Measurements from ENCODE around the gene NPC1L1. TPM values are rescaled to one million over a fixed set of nuclear protein-coding genes. Genes with fewer than 3 reads are reported as not detected.
A peak's percentile ranks its signal among the peaks of the same experiment; 100 is the strongest.

The NPC1L1 gene
- total and polyA plus RNA-seq, 7 donors, result 0.03 to 0.28 (median 0.17) TPM; not detected in 3

DNA sequence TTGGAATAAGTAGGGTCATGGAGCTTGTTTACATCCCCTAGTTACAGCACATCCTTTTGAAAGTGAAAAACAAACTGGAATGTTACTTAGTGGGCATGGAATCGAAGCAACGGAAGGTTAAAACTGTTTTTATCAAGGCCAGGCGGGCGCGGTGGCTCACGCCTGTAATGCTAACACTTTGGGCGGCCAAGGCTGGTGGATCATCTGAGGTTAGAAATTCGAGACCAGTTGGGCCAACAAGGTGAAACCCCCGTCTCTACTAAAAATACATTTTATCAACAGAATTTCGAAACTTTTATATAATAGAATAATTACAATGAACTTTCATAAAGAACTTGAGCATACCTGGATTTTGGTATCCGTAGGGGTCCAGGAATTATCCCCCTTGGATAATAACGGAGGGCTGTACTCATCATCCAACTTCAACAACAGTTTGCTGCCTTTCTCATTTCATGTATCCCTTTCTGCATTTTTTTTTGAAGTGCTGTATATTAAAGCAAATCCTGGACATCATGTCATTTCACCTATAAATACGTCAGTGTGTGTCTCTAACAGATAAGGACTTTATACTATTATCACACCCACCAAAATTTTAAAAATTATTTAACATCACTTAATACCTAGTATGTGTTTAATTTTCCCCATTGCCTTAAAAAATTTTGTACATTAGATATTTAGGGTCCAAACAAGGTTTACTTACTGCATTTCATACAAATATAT, 42.2 kb upstream of the NPC1L1 start:
- ATAC-seq (no peak), DNase-seq (no peak)
- H3K36me3 ChIP-seq (ENCODE audit: insufficient read depth in 1 of 2, low read depth in 1 of 2), result peaks cover 0 to 26% of the 10 kb centered on the region in 2 donors
- 54 to 70% (median 56%) methylated on average over 13 of the region's 13 CpGs for WGBS, 3 donors
- peaks cover 25% of the 10 kb centered on the region for H3K4me1 ChIP-seq
- no peak for TF ChIP-seq CTCF (IDR thresholded peaks at IDR 0.05)
- no peaks in the 10 kb centered on the region for H3K9me3 ChIP-seq
- H3K27ac ChIP-seq, result peak overlapping the region; percentile 94
- intact Hi-C loops (cut with DNase I), result loop anchor here in 1 of 2 donors (10.0 kb wide), 1 partner anchor 551 kb away; no protein-coding TSS in a partner anchor
- H3K4me3 ChIP-seq, result peak overlapping the region; percentile 96
- H3K27me3 ChIP-seq (ENCODE audit: insufficient read depth in 3 of 3, low read length in 2 of 3), result no peaks in the 10 kb centered on the region

- intact Hi-C loops (cut with DNase I), result loop anchor here in 1 of 2 donors (10.0 kb wide), 1 partner anchor 553 kb away; no protein-coding TSS in a partner anchor
- Histone ChIP-seq H3K36me3 (ENCODE audit: insufficient read depth in 1 of 2, low read depth in 1 of 2) (peaks cover 0 to 39% of the 10 kb centered on the region in 2 donors), H3K9me3 (no peaks in the 10 kb centered on the region), H3K27ac (peak within 1 kb of the TSS; percentile 94), H3K4me3 (peak within 1 kb of the TSS; percentile 96), H3K27me3 (ENCODE audit: insufficient read depth in 3 of 3, low read length in 2 of 3) (no peaks in the 10 kb centered on the region), H3K4me1 (peaks cover 22% of the 10 kb centered on the region)
- TF ChIP-seq CTCF (IDR thresholded peaks at IDR 0.05), result no peak
- DNase-seq (peak; percentile 100), ATAC-seq (peak; percentile 94 to 98 (median 96))
- WGBS, 3 donors, result 0% methylated on average over 56 to 71 of the region's 71 CpGs
These were observed 40.9 kb upstream of the NPC1L1 start, which contains the start of gene TMED4 for GRCh38 chr7:44581879-44582603. Gene TMED4, minus strand, starts transcription at chr7:44582231. Its CDS starts 25 bp downstream, at chr7:44582206.

DNA sequence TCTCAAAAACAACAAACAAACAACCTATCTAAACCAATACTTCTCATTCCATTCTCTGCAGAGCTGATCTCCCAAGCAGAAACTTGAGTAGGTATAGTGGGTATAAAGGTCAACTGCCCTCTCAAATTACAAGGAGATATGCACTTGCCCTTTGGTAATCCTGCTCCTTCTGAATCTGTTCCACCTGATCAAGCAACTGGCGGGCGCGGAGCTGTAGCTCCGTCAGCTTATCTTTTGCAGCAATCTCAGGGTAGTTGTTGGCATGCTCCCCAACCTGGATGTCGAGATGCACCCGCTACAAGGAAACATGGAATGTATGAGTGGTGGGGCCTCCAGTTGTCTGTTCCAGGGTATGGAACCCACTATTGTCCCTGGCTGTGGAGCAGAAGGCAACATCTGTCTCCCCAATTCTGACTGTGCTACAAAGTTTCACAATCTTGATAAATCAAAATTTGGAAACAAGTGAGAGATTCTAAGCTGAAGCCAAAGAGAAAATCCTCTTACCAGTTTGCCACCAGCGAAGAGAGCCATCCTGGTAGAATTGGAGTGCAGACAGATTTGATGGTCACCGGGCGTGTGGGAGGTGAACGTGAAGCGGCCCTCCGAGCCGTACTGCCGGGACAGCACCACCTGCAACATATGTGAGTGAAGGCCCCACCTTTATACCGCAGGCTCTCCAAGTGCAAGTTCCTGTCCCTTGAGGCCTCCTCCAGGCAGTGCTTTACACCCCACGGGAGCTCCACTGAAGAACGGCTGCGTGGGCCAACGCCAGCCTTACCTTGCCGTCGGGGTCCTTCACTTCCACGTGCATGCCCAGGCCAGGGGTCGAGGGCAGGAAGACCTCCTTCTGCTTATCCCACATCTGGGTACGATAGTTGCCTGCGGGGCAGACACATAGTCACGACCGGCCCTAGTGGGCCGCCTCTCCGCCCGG, 40.1 kb upstream of the NPC1L1 start:
- intact Hi-C loops (cut with DNase I), result loop anchor here in 1 of 2 donors (10.0 kb wide), 1 partner anchor 554 kb away; no protein-coding TSS in a partner anchor
- Histone ChIP-seq H3K27ac (peak overlapping the region; percentile 94), H3K27me3 (ENCODE audit: insufficient read depth in 3 of 3, low read length in 2 of 3) (no peaks in the 10 kb centered on the region), H3K36me3 (ENCODE audit: insufficient read depth in 1 of 2, low read depth in 1 of 2) (peaks cover 0 to 47% of the 10 kb centered on the region in 2 donors), H3K4me3 (peak overlapping the region; percentile 96), H3K4me1 (peaks cover 22% of the 10 kb centered on the region), H3K9me3 (no peaks in the 10 kb centered on the region)
- WGBS, 3 donors, result 8 to 12% (median 10%) methylated on average over 30 of the region's 30 CpGs
- DNase-seq, result no peak
- peak; percentile 10 to 14 (median 13) for ATAC-seq
- no peak for TF ChIP-seq CTCF (IDR thresholded peaks at IDR 0.05)

- intact Hi-C loops (cut with DNase I), result no loop called here
- Histone ChIP-seq H3K4me1 (peaks cover 35% of the 10 kb centered on the region), H3K4me3 (no peak overlapping the region), H3K27me3 (ENCODE audit: insufficient read depth in 3 of 3, low read length in 2 of 3) (no peaks in the 10 kb centered on the region), H3K36me3 (ENCODE audit: insufficient read depth in 1 of 2, low read depth in 1 of 2) (peaks cover 13 to 80% of the 10 kb centered on the region in 2 donors), H3K9me3 (no peaks in the 10 kb centered on the region), H3K27ac (no peak overlapping the region)
- ATAC-seq, result no peak
- no peak for TF ChIP-seq CTCF (IDR thresholded peaks at IDR 0.05)
- DNase-seq, result no peak
- WGBS, 3 donors, result 56 to 73% (median 58%) methylated on average over 2 of the region's 2 CpGs
These were observed 35.1 kb upstream of the NPC1L1 start for GRCh38 chr7:44576228-44576627.
